ENCODE data around the gene LCK. TPM values are rescaled to one million over a fixed set of nuclear protein-coding genes. Genes with fewer than 3 reads are reported as not detected.
A peak's percentile ranks its signal among the peaks of the same experiment; 100 is the strongest.

LCK gene
- total and polyA plus RNA-seq, 2 experiments from 2014 or later: not detected

GRCh38 chr1:32303997-32304622, 53.0 kb downstream of the LCK start:
- TF ChIP-seq EZH2 (IDR thresholded peaks at IDR 0.05; ENCODE audit: insufficient read depth, poor library complexity, severe bottlenecking) (no peak), EZH2phosphoT487 (IDR thresholded peaks at IDR 0.05; ENCODE audit: insufficient read depth, low read depth) (no peak)
- Histone ChIP-seq H3F3A (ENCODE audit: insufficient read depth) (peaks cover 21% of the 10 kb centered on the region), H3K4me2 (ENCODE audit: unreplicated experiment) (no peak overlapping the region), H3K4me1 (ENCODE audit: insufficient read depth) (peaks cover 16% of the 10 kb centered on the region), H3K9me2 (ENCODE audit: insufficient read depth) (no peaks in the 10 kb centered on the region), H2AFZ (no peak overlapping the region), H4K20me1 (ENCODE audit: insufficient read depth) (no peaks in the 10 kb centered on the region; the same call in none of the 2 replicates), H3K36me3 (ENCODE audit: low read depth) (peaks cover 16% of the 10 kb centered on the region), H3K79me2 (ENCODE audit: insufficient read depth) (peaks cover 74% of the 10 kb centered on the region), H3K27me3 (replicated peaks; ENCODE audit: insufficient read depth) (no peaks in the 10 kb centered on the region), H3K9me3 (ENCODE audit: low read depth) (no peaks in the 10 kb centered on the region), H3K27ac (no peak overlapping the region), H3K9ac (no peak overlapping the region), H3K4me3 (no peak overlapping the region)
- DNase-seq: peak; percentile 63
- in situ Hi-C loops (cut with MboI): no loop called here
- 95 to 98% methylated on average over 3 of the region's 3 CpGs for WGBS, 2 experiments (ENCODE audit: low coverage in 1 of 2, low lambda C conversion rate in 2 of 2, missing lambda C conversion rate in 2 of 2)

GRCh38 chr1:32305310-32305709, 54.2 kb downstream of the LCK start:
- peaks cover 21% of the 10 kb centered on the region for H3F3A ChIP-seq (ENCODE audit: insufficient read depth)
- 95 to 100% methylated on average over 2 of the region's 2 CpGs for WGBS, 2 experiments (ENCODE audit: low coverage in 1 of 2, low lambda C conversion rate in 2 of 2, missing lambda C conversion rate in 2 of 2)
- peaks cover 16% of the 10 kb centered on the region for H3K36me3 ChIP-seq (ENCODE audit: low read depth)
- H2AFZ ChIP-seq: no peak overlapping the region
- peaks cover 16% of the 10 kb centered on the region for H3K4me1 ChIP-seq (ENCODE audit: insufficient read depth)
- H3K27ac ChIP-seq: no peak overlapping the region
- no peak overlapping the region for H3K4me2 ChIP-seq (ENCODE audit: unreplicated experiment)
- H3K9ac ChIP-seq: no peak overlapping the region
- H3K27me3 ChIP-seq (replicated peaks; ENCODE audit: insufficient read depth): no peaks in the 10 kb centered on the region
- H3K79me2 ChIP-seq (ENCODE audit: insufficient read depth): peaks cover 74% of the 10 kb centered on the region
- no peak for DNase-seq
- no peaks in the 10 kb centered on the region; the same call in 1 of the 2 replicates for H4K20me1 ChIP-seq (ENCODE audit: insufficient read depth)
- in situ Hi-C loops (cut with MboI): no loop called here
- no peaks in the 10 kb centered on the region for H3K9me3 ChIP-seq (ENCODE audit: low read depth)
- H3K4me3 ChIP-seq: no peak overlapping the region
- H3K9me2 ChIP-seq (ENCODE audit: insufficient read depth): no peaks in the 10 kb centered on the region
- TF ChIP-seq EZH2 (IDR thresholded peaks at IDR 0.05; ENCODE audit: insufficient read depth, poor library complexity, severe bottlenecking) (no peak), EZH2phosphoT487 (IDR thresholded peaks at IDR 0.05; ENCODE audit: insufficient read depth, low read depth) (no peak)

- peak overlapping the region; percentile 35 for H3K27ac ChIP-seq
These were observed 56.3 kb downstream of the LCK start for GRCh38 chr1:32307324-32307723.

GRCh38 chr1:32309960-32310359, 58.9 kb downstream of the LCK start:
- Histone ChIP-seq H3K9me2 (ENCODE audit: insufficient read depth) (no peaks in the 10 kb centered on the region), H2AFZ (no peak overlapping the region), H3K27me3 (replicated peaks; ENCODE audit: insufficient read depth) (no peaks in the 10 kb centered on the region), H3K4me3 (no peak overlapping the region), H3K79me2 (ENCODE audit: insufficient read depth) (peaks cover 87% of the 10 kb centered on the region), H3K4me2 (ENCODE audit: unreplicated experiment) (no peak overlapping the region), H4K20me1 (ENCODE audit: insufficient read depth) (no peaks in the 10 kb centered on the region; the same call in 1 of the 2 replicates), H3K4me1 (ENCODE audit: insufficient read depth) (peaks cover 12% of the 10 kb centered on the region), H3F3A (ENCODE audit: insufficient read depth) (peaks cover 15% of the 10 kb centered on the region), H3K27ac (no peak overlapping the region), H3K9me3 (ENCODE audit: low read depth) (no peaks in the 10 kb centered on the region), H3K36me3 (ENCODE audit: low read depth) (peaks cover 4% of the 10 kb centered on the region), H3K9ac (no peak overlapping the region)
- WGBS, 2 experiments (ENCODE audit: low coverage in 1 of 2, low lambda C conversion rate in 2 of 2, missing lambda C conversion rate in 2 of 2): 97 to 100% methylated on average over 1 of the region's 1 CpG
- in situ Hi-C loops (cut with MboI): no loop called here
- TF ChIP-seq EZH2 (IDR thresholded peaks at IDR 0.05; ENCODE audit: insufficient read depth, poor library complexity, severe bottlenecking) (no peak), EZH2phosphoT487 (IDR thresholded peaks at IDR 0.05; ENCODE audit: insufficient read depth, low read depth) (no peak)
- no peak for DNase-seq

More at GRCh38 chr1:32307324-32307723, 56.3 kb downstream of the LCK start:
- peaks cover 16% of the 10 kb centered on the region for H3K4me1 ChIP-seq (ENCODE audit: insufficient read depth)
- no peaks in the 10 kb centered on the region for H3K9me2 ChIP-seq (ENCODE audit: insufficient read depth)
- H3F3A ChIP-seq (ENCODE audit: insufficient read depth): peaks cover 21% of the 10 kb centered on the region
- H3K27me3 ChIP-seq (replicated peaks; ENCODE audit: insufficient read depth): no peaks in the 10 kb centered on the region
- H3K9ac ChIP-seq: peak overlapping the region; percentile 24; the same call in 1 of the 2 replicates
- H3K36me3 ChIP-seq (ENCODE audit: low read depth): peaks cover 16% of the 10 kb centered on the region
- WGBS, 2 experiments (ENCODE audit: low coverage in 1 of 2, low lambda C conversion rate in 2 of 2, missing lambda C conversion rate in 2 of 2): 43 to 49% methylated on average over 2 of the region's 2 CpGs
- no peak overlapping the region for H3K4me3 ChIP-seq
- in situ Hi-C loops (cut with MboI): no loop called here
- H2AFZ ChIP-seq: no peak overlapping the region
- H4K20me1 ChIP-seq (ENCODE audit: insufficient read depth): no peaks in the 10 kb centered on the region; the same call in 1 of the 2 replicates
- no peaks in the 10 kb centered on the region for H3K9me3 ChIP-seq (ENCODE audit: low read depth)
- peak overlapping the region; percentile 24 for H3K4me2 ChIP-seq (ENCODE audit: unreplicated experiment)
- TF ChIP-seq EZH2 (IDR thresholded peaks at IDR 0.05; ENCODE audit: insufficient read depth, poor library complexity, severe bottlenecking): no peak
- no peak for TF ChIP-seq EZH2phosphoT487 (IDR thresholded peaks at IDR 0.05; ENCODE audit: insufficient read depth, low read depth)
- peak; percentile 72 for DNase-seq
- H3K79me2 ChIP-seq (ENCODE audit: insufficient read depth): peaks cover 74% of the 10 kb centered on the region
